Activated T-cell treated with anti-CD3 and anti-CD28 coated beads for 1 hour (primary cell): ENCODE data around the gene PEX11G.

Source experiments
- DNase-seq: peaks from one replicate; pipeline ENCODE4 v3.0.0-alpha.2; 2020; ENCODE audit warnings: low read depth

Gene PEX11G

GRCh38 chr19:7521551-7522071, 32.8 kb upstream of the PEX11G start:
- DNase-seq = no peak

GRCh38 chr19:7520131-7521051, 31.6 kb upstream of the PEX11G start:
- DNase-seq = no peak

GRCh38 chr19:7519361-7520130, 30.7 kb upstream of the PEX11G start:
- no peak for DNase-seq

GRCh38 chr19:7516878-7517277, 28.0 kb upstream of the PEX11G start:
- DNase-seq = no peak

- no peak for DNase-seq
Observed at GRCh38 chr19:7516333-7516732, 27.5 kb upstream of the PEX11G start.

- DNase-seq = no peak
Observed at GRCh38 chr19:7515645-7516151, 26.9 kb upstream of the PEX11G start, which contains the start of gene ZNF358. ZNF358 (plus strand) TSS chr19:7516103; CDS start chr19:7519243, 3,140 bp downstream.

GRCh38 chr19:7515110-7515644, 26.3 kb upstream of the PEX11G start:
- no peak for DNase-seq

GRCh38 chr19:7513809-7514642, 25.2 kb upstream of the PEX11G start:
- DNase-seq = no peak

- DNase-seq = no peak
Observed at GRCh38 chr19:7512400-7512851, 23.6 kb upstream of the PEX11G start.

GRCh38 chr19:7509625-7510024, 20.8 kb upstream of the PEX11G start:
- DNase-seq = no peak

- no peak for DNase-seq
Observed at GRCh38 chr19:7507884-7508283, 19.0 kb upstream of the PEX11G start.

GRCh38 chr19:7506385-7507328, 17.8 kb upstream of the PEX11G start:
- DNase-seq = no peak

GRCh38 chr19:7505682-7506384, 17.0 kb upstream of the PEX11G start:
- DNase-seq = no peak

GRCh38 chr19:7505288-7505681, 16.4 kb upstream of the PEX11G start:
- DNase-seq = no peak

GRCh38 chr19:7504684-7505083, 15.8 kb upstream of the PEX11G start:
- no peak for DNase-seq

- DNase-seq = no peak
Observed at GRCh38 chr19:7502552-7502951, 13.7 kb upstream of the PEX11G start.

GRCh38 chr19:7500811-7501450, 12.1 kb upstream of the PEX11G start:
- DNase-seq = no peak

- DNase-seq = no peak
Observed at GRCh38 chr19:7497292-7497691, 8.5 kb upstream of the PEX11G start.
